Measurements from ENCODE around the gene PARP2.

DNA sequence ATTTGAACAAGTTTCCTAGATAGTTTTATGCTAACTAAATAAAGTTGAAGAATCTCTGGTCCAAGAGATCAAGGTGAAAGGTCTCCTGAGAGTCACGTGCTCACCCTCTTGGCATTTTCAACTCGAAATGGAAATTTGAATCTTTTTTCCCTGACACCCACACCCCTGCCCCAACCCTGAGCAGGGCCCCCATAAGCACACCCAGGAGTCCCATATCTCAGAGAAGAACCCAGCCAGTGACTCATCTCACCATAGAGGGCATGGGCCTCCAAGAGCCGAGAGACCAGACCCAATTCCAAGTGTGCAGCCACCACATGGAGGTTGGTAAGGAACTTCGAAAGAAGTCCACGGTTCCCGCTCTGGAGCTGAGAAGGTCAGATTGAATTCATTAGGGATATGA, 37.2 kb downstream of the PARP2 start:
- TF ChIP-seq, protein P1, sequence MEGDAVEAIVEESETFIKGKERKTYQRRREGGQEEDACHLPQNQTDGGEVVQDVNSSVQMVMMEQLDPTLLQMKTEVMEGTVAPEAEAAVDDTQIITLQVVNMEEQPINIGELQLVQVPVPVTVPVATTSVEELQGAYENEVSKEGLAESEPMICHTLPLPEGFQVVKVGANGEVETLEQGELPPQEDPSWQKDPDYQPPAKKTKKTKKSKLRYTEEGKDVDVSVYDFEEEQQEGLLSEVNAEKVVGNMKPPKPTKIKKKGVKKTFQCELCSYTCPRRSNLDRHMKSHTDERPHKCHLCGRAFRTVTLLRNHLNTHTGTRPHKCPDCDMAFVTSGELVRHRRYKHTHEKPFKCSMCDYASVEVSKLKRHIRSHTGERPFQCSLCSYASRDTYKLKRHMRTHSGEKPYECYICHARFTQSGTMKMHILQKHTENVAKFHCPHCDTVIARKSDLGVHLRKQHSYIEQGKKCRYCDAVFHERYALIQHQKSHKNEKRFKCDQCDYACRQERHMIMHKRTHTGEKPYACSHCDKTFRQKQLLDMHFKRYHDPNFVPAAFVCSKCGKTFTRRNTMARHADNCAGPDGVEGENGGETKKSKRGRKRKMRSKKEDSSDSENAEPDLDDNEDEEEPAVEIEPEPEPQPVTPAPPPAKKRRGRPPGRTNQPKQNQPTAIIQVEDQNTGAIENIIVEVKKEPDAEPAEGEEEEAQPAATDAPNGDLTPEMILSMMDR (IDR thresholded peaks at IDR 0.05; ENCODE audit: poor library complexity, severe bottlenecking): no peak
- TF ChIP-seq POLR2AphosphoS5 (IDR thresholded peaks at IDR 0.05) (no peak), EZH2 (IDR thresholded peaks at IDR 0.05; ENCODE audit: borderline replicate concordance, insufficient read depth, low read length, poor library complexity, severe bottlenecking) (no peak), TAF1 (IDR thresholded peaks at IDR 0.05; ENCODE audit: low read depth) (no peak), MXI1 (conservative IDR thresholded peaks at IDR 0.05; ENCODE audit: poor library complexity, severe bottlenecking) (no peak), EP300 (conservative IDR thresholded peaks at IDR 0.05; ENCODE audit: poor library complexity, severe bottlenecking) (no peak), REST (IDR thresholded peaks at IDR 0.05; ENCODE audit: borderline replicate concordance) (no peak), RAD21 (conservative IDR thresholded peaks at IDR 0.05) (no peak), SMC3 (conservative IDR thresholded peaks at IDR 0.05; ENCODE audit: poor library complexity) (no peak)
